ENCODE results near the gene HAUS8. TPM values are rescaled to one million over a fixed set of nuclear protein-coding genes. Genes with fewer than 3 reads are reported as not detected.

HAUS8 gene
- total RNA-seq, 2 experiments from 2014 or later = 47.3 to 74.1 TPM

DNA sequence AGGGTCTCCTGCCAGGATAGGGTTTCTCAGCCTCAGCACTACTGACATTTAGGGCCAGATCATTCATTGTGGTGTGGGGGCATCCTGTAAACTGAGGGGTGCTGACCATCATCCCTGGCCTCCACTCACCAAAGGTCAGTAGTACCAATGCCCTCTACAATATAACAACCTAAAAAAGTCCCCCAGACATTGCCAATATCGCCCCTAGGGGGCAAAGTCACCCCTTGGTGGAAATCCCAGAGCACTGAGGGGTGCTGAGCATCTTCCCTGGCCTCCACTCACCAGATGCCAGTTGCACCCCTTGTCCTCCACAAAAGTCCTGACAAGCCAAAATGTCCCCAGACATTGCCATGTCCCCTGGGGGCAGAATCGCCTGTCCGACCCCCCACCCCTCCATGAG, 70.3 kb downstream of the HAUS8 start:
- H3K27ac ChIP-seq (ENCODE audit: low read depth, low read length, poor library complexity, severe bottlenecking) = no peak overlapping the region
- peak; percentile 26 for DNase-seq (ENCODE audit: low spot score)
- no peak overlapping the region for H2AFZ ChIP-seq (ENCODE audit: low read length)
- no peaks in the 10 kb centered on the region for H3K36me3 ChIP-seq (ENCODE audit: insufficient read depth, low read length)
- H3K4me2 ChIP-seq (ENCODE audit: low read length) = no peak overlapping the region
- no TSS peak for BruUV-seq (replicated peaks)
- H3K4me1 ChIP-seq (ENCODE audit: insufficient read depth, low read length, poor library complexity, severe bottlenecking) = no peaks in the 10 kb centered on the region
- TF ChIP-seq EZH2phosphoT487 (IDR thresholded peaks at IDR 0.05; ENCODE audit: borderline replicate concordance, low read depth, low read length) (no peak), CTCF (conservative IDR thresholded peaks at IDR 0.05; ENCODE audit: low read length) (peak; percentile 68)
- H3K4me3 ChIP-seq (ENCODE audit: low read depth, low read length, poor library complexity, severe bottlenecking) = no peak overlapping the region
- no peaks in the 10 kb centered on the region for H3K9me2 ChIP-seq (ENCODE audit: insufficient read depth, low read length)
- H4K20me1 ChIP-seq (ENCODE audit: insufficient read depth, low read length) = no peaks in the 10 kb centered on the region
- CTCF ChIA-PET (ENCODE audit: unreplicated experiment) = no interaction called here
- no peaks in the 10 kb centered on the region for H3K79me2 ChIP-seq (ENCODE audit: insufficient read depth, low read depth, low read length)
- intact Hi-C loops (cut with micrococcal nuclease; ENCODE audit: unreplicated experiment) = no loop called here
- H3K9me3 ChIP-seq (ENCODE audit: low read length) = no peaks in the 10 kb centered on the region
- POLR2A ChIA-PET = no interaction called here

GRCh38 chr19:17004386-17004785, 70.9 kb downstream of the HAUS8 start:
- no peaks in the 10 kb centered on the region for H3K9me3 ChIP-seq (ENCODE audit: low read length)
- H3K4me3 ChIP-seq (ENCODE audit: low read depth, low read length, poor library complexity, severe bottlenecking) = no peak overlapping the region
- no peaks in the 10 kb centered on the region for H3K36me3 ChIP-seq (ENCODE audit: insufficient read depth, low read length)
- POLR2A ChIA-PET = no interaction called here
- H3K9me2 ChIP-seq (ENCODE audit: insufficient read depth, low read length) = no peaks in the 10 kb centered on the region
- no peak for DNase-seq (ENCODE audit: low spot score)
- CTCF ChIA-PET (ENCODE audit: unreplicated experiment) = no interaction called here
- intact Hi-C loops (cut with micrococcal nuclease; ENCODE audit: unreplicated experiment) = no loop called here
- no peaks in the 10 kb centered on the region for H4K20me1 ChIP-seq (ENCODE audit: insufficient read depth, low read length)
- TF ChIP-seq EZH2phosphoT487 (IDR thresholded peaks at IDR 0.05; ENCODE audit: borderline replicate concordance, low read depth, low read length) (no peak), CTCF (conservative IDR thresholded peaks at IDR 0.05; ENCODE audit: low read length) (no peak)
- no peak overlapping the region for H3K27ac ChIP-seq (ENCODE audit: low read depth, low read length, poor library complexity, severe bottlenecking)
- H3K4me1 ChIP-seq (ENCODE audit: insufficient read depth, low read length, poor library complexity, severe bottlenecking) = no peaks in the 10 kb centered on the region
- no peak overlapping the region for H3K4me2 ChIP-seq (ENCODE audit: low read length)
- no peak overlapping the region for H2AFZ ChIP-seq (ENCODE audit: low read length)
- BruUV-seq (replicated peaks) = no TSS peak
- no peaks in the 10 kb centered on the region for H3K79me2 ChIP-seq (ENCODE audit: insufficient read depth, low read depth, low read length)

- H4K20me1 ChIP-seq (ENCODE audit: insufficient read depth, low read length) = no peaks in the 10 kb centered on the region
- H3K4me2 ChIP-seq (ENCODE audit: low read length) = no peak overlapping the region
- no peaks in the 10 kb centered on the region for H3K36me3 ChIP-seq (ENCODE audit: insufficient read depth, low read length)
- H2AFZ ChIP-seq (ENCODE audit: low read length) = no peak overlapping the region
- no TSS peak for BruUV-seq (replicated peaks)
- intact Hi-C loops (cut with micrococcal nuclease; ENCODE audit: unreplicated experiment) = no loop called here
- no peaks in the 10 kb centered on the region; the same call in 1 of the 2 replicates for H3K9me3 ChIP-seq (ENCODE audit: low read length)
- no peak for DNase-seq (ENCODE audit: low spot score)
- CTCF ChIA-PET (ENCODE audit: unreplicated experiment) = no interaction called here
- no peak overlapping the region for H3K4me3 ChIP-seq (ENCODE audit: low read depth, low read length, poor library complexity, severe bottlenecking)
- no peaks in the 10 kb centered on the region for H3K9me2 ChIP-seq (ENCODE audit: insufficient read depth, low read length)
- no peak overlapping the region for H3K27ac ChIP-seq (ENCODE audit: low read depth, low read length, poor library complexity, severe bottlenecking)
- H3K79me2 ChIP-seq (ENCODE audit: insufficient read depth, low read depth, low read length) = no peaks in the 10 kb centered on the region
- no peaks in the 10 kb centered on the region for H3K4me1 ChIP-seq (ENCODE audit: insufficient read depth, low read length, poor library complexity, severe bottlenecking)
- no peak for TF ChIP-seq EZH2phosphoT487 (IDR thresholded peaks at IDR 0.05; ENCODE audit: borderline replicate concordance, low read depth, low read length)
- TF ChIP-seq CTCF (conservative IDR thresholded peaks at IDR 0.05; ENCODE audit: low read length) = no peak
- POLR2A ChIA-PET = no interaction called here
Observed at GRCh38 chr19:17002455-17002854, 72.8 kb downstream of the HAUS8 start.
